HG03108 (cell line): Measurements from ENCODE around the gene ZNF25.
"Not testable (repeated sequence)": the region's sequence is repeated elsewhere in the genome, so short reads cannot be mapped to it uniquely, and the experiment has no call there.

Experiments used
- ATAC-seq: cut with Tn5 transposase; IDR thresholded peaks from one replicate; pipeline ENCODE4 v1.9.1; 2021; ENCODE audit warnings: moderate library complexity; ENCODE audit not compliant: unreplicated experiment

Gene ZNF25

DNA sequence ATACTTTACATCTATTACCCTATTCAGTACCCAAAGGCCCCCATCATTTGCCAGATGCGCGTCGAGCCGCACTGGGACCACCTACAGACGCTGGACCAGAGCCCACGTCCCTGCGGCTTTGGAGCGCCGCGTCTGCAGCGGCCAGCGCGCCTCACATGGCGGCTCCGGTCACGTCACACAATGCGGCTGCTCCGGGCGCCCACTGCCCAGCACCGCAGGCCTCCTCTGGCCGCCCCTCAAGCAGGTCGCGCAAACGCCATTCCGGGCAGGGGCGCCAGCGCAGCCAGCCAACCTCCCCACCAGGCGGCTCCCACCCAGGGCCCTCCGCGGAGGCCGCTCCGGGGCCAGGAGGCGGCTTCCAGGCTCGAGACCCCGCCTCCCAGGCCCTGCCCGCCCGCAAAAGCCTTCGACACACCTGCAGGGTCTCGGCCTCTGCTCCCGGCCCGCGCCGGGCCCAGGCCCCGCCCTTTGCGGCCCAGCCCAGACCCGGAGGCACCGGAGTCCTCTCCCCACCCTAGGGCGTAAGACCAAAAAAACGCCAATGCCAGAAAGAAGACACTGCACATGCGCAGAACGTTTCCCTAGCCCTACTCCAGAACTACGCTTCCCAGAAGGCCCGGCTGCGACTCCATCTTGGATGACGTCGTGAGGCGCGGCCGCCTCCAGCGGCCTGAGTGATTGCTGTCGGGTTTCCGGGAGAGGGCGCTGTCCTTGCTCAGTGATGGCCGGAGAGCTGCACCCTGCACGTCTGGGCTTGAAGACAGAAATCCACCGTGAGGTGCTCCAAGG, at the start of gene ZNF25:
TSS of gene ZNF25 (minus strand) at position 557 of the 789 bp plus-strand sequence. CDS start 4,925 bp downstream, outside the sequence.
- peak; percentile 91 for ATAC-seq

GRCh38 chr10:38025283-38025682, 48.8 kb upstream of the ZNF25 start:
- ATAC-seq, result peak; percentile 84

DNA sequence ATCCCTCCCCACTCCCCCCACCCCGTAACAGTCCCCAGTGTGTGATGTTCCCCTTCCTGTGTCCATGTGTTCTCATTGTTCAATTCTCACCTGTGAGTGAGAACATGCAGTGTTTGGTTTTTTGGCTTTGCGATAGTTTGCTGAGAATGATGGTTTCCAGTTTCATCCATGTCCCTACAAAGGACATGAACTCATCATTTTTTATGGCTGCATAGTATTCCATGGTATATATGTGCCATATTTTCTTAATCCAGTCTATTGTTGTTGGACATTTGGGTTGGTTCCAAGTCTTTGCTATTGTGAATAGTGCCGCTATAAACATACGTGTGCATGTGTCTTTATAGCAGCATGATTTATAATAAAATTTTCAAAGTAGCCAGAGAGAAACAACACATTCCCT, 42.7 kb upstream of the ZNF25 start:
- ATAC-seq, result not testable (repeated sequence)

DNA sequence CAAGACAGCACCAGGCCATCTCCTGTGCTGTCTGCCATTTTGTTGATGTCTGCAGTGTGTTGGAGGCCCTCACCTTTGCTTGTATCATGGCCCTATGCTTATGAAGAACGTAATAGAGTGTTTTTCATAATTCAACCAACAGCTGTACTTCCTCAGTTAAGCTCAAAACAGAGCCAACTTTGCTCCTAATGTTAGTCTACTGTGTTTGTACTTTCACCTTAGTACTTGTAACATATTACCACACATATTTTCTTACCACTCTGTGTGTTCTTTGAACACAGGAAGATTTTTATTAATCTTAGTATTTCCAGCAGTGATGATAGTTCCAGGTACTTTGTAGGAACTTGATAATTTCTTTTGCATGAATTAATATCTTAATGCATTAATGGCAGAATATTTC, 39.9 kb upstream of the ZNF25 start:
- ATAC-seq, result no peak

DNA sequence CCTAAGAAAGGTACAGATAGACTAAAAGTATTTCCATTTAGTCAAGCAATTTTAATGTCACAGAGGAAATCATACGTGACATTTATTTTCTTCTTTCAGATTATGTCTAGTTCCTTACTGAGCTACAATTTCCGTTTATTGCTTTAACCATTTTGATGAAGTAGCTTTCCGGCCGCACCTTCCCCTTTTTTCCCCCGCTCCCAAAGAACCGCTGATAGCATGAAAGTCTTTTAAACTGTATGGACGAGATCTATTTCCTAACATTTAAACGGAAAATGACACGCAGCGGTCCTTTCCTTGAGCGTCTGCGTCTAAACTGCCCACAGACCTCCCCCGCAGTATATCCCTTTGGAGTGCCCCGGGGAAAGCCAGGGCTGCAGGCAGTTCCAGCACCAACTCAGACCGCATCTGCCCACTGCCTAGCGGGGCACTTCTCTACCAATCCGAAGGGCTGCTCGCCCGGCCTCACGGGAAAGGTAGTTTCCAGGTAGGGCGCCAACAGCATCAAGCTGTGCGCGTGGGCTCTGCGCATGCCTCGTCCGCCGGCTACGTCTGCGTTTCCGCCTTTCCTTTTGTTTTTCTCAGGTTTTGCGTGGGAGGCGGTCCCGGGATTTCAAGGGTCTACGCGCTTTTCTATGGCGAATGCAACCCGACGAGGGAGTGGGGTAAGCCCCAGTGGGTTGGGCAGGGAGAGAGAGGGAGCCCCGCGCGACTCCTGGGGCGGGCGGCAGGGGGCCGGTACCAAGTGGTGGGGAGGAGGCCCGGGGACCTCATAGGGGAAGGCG, 33.9 kb upstream of the ZNF25 start, which contains the start of gene ZNF33A:
TSS of gene ZNF33A (plus strand) at position 557 of the 785 bp plus-strand sequence. CDS start 1,667 bp downstream, outside the sequence.
- peak; percentile 88 for ATAC-seq

GRCh38 chr10:38007991-38008390, 31.5 kb upstream of the ZNF25 start:
- no peak for ATAC-seq

- ATAC-seq, result no peak
Observed at GRCh38 chr10:38007551-38007950, 31.1 kb upstream of the ZNF25 start.

DNA sequence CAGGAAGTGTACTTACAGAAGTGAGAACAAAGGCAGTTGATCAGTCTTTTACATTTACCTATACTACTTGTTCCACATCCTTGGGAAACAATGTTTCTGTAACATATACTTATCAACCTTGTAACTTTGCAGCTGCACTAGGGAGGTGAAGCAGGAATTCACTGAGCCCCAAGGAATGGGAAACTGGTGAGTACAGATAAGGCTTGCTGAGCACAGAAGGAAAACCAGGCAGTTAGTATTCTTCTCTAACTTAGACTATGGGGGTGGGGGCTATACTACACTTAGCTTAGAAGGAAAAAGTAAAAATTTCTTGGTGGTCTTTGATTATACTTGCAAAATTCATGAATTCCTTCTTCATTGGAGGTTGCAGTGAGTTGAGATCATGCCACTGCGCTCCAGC, 27.1 kb upstream of the ZNF25 start:
- no peak for ATAC-seq

- no peak for ATAC-seq
Observed at GRCh38 chr10:38003026-38003425, 26.6 kb upstream of the ZNF25 start.

- ATAC-seq, result not testable (repeated sequence)
Observed at GRCh38 chr10:38000474-38000873, 24.0 kb upstream of the ZNF25 start.

DNA sequence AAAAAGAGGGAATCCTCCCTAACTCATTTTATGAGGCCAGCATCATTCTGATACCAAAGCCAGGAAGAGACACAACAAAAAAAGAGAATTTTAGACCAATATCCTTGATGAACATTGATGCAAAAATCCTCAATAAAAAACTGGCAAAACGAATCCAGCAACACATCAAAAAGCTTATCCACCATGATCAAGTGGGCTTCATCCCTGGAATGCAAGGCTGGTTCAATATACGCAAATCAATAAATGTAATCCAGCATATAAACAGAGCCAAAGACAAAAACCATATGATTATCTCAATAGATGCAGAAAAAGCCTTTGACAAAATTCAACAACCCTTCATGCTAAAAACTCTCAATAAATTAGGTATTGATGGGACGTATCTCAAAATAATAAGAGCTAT, 22.5 kb upstream of the ZNF25 start:
- not testable (repeated sequence) for ATAC-seq

DNA sequence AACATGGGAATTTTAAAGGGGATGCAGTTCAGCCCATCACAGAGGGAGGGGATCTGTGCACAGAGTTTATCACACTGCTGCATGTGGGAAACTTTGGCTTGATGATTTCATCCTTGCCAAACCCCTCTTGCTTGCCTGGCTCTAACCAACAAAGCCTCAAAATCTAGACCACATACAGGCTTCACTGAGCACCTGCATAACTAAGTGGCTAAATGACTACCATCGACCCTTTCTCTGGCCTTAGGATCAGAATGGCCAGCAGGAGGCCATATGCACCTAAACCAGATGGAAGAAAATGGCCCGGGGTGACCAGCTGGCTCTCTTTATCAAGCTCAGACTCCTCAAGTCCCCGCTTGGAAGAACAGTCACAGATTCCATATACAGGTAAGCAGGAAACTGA, 15.6 kb upstream of the ZNF25 start:
- no peak for ATAC-seq

GRCh38 chr10:37991655-37992054, 15.2 kb upstream of the ZNF25 start:
- ATAC-seq, result no peak

GRCh38 chr10:37976880-37977203, 395 bp upstream of the ZNF25 start:
- no peak for ATAC-seq

DNA sequence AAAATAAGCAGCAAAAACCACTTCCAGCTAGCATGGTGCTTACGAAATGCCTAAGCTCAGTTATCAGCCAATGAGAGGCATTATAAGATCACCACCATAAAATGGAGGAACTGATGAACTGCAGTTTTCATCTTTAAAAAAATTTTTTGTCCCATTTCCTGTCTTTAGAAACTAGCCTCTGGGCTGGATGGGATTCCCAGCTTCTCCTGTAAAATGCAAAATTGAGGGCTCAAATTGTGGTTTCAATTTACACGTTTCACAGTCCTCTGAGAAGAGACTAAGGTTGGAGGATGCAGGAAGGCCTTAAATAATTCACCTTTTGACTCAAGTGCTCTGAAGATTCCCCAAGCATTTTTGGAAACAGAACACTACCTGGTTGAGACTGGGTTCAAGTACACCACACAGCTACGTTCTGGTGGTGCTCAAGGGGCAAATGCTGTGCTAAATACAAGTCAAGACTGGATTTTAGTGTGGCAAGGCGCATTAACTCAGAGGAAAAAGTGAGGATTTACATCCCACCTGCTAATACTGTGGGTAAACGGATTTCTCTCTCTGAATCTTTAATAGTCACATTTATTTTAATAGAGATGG, 951 bp downstream of the ZNF25 start:
- no peak for ATAC-seq

DNA sequence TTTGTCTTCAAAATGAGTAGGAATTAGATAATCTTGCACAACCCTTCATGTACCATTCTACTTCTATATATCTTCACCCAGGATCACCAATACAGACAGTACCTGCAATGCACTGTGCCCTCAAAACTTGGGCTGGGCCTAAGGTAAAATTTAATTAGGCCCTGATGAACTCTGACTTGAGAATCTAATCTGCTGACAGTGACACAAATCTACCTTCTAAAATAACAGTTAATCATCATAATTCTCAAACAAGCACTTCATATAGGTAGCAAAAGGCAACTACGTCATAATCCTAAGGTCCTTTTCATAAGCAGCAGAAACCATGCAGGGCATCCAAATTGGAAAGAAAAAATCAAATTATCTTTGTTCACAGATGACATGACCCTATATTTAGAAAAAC, 4.1 kb downstream of the ZNF25 start:
- ATAC-seq, result no peak

GRCh38 chr10:37965006-37965405, 11.4 kb downstream of the ZNF25 start:
- ATAC-seq, result no peak

DNA sequence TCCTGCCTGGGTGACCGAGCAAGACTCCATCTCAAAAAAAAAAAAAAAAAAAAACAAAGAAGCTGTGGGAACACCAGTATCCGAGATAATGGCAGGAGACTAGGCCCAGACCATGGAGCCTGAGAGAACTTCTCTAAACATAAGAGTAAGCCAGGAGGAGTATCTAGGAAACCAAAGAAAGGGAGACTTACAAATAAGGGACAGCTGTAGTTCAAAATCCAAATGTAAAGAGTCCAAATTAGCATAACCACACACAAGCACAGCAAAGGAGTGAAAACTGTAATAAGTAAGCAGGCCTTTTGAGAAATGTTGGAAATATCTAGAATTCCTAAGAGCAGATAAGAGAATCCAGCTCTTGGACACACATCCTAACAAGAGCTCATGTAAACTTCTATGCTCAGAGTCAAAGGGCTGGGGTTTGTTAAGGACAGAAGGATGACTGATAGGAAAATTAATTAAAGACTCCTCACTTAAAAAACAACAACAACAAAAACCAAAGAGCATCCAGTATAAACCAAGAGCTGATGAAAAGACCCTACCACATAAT, 15.8 kb downstream of the ZNF25 start:
- ATAC-seq, result no peak

GRCh38 chr10:37957841-37958240, 18.6 kb downstream of the ZNF25 start:
- no peak for ATAC-seq

GRCh38 chr10:37952926-37953325, 23.5 kb downstream of the ZNF25 start:
- ATAC-seq, result no peak

- no peak for ATAC-seq
Observed at GRCh38 chr10:37952043-37952755, 24.2 kb downstream of the ZNF25 start.
